NCI-H526 (cell line): Measurements from ENCODE around the gene CDIPT.
A peak's percentile ranks its signal among the peaks of the same experiment; 100 is the strongest.
"Not testable (repeated sequence)": the region's sequence is repeated elsewhere in the genome, so short reads cannot be mapped to it uniquely, and the experiment has no call there.

ENCODE experiments used
- DNase-seq, 2 experiments: peaks; one replicate each; lab custom pipeline; 2025; lab: John Stamatoyannopoulos, UW

CDIPT gene

DNA sequence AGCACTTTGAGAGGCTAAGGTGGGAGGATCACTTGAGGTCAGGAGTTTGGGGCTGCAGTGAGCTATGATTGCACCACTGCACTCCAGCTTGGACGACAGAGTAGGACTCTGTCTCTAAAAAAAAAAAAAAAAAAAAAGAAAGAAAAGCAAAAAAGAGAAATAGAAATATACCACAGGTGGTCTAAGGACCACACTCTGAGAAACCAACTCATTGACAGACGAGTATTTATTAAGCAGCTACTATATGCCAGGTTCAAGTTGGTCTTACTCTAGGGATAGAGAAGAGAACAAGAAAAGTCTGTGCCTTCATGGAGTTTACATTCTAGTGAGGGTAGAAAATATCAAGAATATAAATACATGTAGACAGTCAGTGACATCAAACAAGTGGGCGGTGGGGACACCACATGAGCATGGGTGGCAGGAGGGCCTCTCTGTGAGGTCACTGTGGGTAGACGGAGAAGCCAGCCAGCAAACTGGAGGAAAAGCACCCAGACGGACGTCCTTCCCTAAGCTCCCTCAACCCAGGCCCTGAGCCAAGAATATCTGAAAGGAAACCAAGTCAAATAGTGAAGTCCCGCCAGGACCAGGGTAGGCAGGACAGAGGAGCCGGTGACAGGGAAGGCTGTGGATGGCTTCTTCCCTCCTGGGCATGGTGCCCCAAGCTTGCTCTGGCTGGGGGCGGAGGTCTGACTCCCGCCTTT, 4.7 kb downstream of the CDIPT start:
- DNase-seq: no peak

DNA sequence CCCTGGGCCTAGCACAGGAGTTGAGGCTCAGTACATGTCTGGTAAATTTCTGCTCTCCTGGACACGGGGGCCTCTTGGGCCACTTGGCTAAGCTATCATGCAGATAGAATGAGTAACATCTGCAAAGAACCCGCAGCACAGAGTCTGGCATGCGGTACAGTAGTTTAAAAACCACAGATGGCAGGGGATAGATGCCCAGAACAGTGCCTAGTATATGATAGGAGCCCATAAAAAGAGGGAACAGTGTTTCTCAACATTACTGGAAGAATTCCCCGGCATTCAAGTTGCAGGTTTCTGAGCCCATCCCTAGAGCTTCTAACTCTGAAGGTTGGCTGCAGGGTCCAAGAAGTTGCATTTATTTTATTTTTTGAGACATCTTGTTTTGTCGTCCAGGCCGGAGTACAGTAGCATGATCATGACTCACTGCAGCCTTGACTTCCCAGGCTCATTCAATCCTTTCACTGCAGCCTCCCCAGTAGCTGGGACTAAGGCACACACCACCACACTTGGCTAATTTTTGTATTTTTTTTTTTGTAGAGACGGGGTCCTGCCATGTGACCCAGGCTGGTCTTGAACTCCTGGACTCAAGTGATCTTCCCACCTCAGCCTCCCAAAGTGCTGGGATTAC, 5.8 kb downstream of the CDIPT start:
- DNase-seq: no peak

DNA sequence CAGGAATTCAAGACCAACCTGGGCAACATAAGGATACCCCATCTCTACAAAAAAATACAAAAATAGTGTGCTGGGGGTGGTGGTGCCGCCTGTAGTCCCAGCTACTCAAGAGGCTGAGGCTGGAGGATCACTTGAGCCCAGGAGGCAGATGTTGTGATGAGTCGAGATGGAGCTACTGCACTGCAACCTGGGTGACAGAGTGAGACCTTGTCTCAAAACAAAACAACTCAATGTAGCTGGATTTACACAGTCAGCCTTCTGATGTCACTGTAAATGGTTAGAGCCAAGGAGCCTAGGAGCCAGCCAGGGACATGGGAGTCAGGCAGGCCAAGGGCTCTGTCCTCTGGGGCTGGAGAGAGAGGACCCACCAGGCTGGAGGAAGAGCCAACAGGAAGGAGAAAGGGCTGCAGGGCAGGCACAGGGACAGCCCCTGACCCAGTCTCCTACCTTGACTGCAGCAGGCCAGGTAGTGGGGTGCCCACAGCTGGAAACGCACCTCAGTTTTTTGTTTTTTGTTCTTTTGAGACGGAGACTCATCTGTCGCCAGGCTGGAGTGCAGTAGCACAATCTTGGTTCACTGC, 8.4 kb downstream of the CDIPT start:
- peak in 1 of 2 experiments; percentile 17 for DNase-seq

DNA sequence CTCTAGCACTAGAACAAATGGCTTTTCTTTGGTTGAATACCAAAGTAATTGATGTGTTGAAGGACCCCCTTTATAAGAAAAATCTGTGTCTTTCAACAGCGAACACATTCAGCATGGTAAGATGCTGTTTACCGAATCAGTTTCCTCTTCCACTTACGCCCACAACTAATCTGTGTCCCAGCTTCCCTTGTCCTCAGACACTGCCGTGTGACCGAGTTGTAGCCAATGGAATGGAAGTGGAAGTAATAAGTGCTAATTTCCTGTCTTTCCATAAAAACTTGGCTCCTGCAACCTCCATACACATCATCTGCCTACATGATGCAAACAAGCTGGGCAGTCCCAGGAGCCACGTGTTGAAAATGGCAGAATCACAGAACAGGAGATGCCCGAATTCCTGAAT, 10.4 kb downstream of the CDIPT start:
- DNase-seq: no peak

DNA sequence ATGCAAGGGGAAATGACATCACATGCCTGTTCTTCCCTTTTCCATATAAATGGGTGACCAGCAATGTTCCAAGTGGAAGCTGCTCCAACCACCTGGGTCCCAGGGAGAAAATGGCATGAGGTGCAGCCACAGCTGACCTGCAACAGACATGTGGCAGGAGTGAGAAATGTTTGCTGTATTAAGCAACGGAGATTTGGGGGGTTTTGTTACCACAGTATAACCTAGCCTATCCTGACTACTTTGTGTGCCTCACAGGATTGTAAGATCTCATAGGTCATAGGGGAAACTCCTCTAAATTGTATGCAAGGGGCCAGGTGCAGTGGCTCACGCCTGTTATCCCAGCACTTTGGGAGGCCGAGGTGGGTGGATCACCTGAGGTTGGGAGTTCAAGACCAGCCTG, 12.0 kb downstream of the CDIPT start:
- no peak for DNase-seq

DNA sequence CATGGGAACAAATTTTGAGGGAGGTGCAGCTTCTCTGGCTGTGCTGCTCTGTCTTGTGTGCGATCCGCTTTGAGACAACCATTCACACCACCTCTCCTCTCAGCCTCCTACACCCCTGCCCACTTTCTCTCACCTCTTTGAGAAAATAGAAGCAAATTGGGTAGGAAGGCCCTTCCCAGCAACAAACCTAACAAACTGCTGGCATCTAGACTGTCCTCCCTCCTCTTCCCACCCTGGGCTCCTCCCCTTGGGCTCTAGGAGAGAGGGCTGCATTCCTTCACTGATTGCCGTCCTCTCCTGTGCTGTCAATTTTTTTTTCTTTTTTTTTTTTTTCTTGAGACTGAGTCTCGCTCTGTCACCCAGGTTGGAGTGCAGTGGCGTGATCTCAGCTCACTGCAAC, 13.5 kb downstream of the CDIPT start:
- no peak for DNase-seq

DNA sequence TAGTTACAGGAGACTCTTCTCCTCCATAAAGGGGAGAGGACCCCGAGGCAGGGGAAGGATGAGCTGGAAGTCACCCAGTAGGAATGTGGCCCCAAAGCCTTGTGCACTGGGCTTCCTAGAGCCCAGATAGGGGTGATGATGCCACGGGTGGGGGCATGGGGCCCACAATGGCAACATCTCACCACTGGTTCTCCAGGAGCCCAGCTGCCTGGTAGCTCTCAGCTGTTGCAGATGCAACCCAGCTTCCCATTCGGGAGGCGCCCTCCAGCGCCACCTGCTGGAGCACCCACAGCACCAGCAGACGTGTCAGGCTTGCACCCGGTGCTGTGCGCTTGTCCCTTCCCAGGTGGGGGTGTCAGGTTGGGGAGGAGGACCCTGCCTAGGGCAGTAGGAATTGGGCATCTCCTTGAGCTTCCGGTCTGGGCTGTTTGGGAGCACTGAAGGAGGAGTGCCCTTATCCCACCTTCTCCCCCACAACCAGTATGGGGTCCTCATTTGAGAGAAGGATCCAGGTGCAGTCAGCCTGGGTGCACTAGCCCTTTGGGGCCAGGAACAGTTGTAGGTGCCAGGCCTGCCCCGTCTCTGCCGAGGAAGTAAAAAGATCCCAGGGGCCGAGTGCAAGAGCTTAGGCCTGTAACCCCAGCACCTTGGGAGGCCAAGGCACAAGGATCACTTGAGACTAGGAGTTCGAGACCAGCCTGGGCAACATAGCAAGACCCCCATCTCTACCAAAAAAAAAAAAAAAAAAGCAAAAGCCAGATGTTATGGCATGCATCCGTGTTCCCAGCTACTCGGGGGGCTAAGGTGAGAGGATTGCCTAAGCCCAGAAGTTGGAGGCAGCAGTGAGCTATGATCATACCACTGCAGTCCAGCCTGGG, 14.4 kb downstream of the CDIPT start:
- DNase-seq: peak; percentile 59 to 78

DNA sequence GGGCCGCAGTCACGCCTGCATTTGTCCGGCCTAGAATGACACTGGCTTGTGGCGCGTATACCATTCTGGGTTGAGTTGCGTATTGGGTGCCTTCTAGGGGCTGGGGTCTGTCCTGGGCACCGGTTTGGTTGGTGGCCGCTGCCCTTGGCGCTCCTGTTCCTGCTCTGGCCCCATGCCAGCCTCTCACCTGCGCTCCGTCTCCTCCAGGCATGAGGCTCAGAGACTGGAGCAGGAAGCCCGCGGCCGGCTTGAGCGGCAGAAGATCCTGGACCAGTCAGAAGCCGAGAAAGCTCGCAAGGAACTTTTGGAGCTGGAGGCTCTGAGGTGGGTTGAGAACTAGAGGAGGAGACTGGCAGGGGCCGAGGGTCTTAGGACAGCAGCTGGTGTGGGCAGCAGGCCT, 17.4 kb downstream of the CDIPT start:
- DNase-seq: no peak

DNA sequence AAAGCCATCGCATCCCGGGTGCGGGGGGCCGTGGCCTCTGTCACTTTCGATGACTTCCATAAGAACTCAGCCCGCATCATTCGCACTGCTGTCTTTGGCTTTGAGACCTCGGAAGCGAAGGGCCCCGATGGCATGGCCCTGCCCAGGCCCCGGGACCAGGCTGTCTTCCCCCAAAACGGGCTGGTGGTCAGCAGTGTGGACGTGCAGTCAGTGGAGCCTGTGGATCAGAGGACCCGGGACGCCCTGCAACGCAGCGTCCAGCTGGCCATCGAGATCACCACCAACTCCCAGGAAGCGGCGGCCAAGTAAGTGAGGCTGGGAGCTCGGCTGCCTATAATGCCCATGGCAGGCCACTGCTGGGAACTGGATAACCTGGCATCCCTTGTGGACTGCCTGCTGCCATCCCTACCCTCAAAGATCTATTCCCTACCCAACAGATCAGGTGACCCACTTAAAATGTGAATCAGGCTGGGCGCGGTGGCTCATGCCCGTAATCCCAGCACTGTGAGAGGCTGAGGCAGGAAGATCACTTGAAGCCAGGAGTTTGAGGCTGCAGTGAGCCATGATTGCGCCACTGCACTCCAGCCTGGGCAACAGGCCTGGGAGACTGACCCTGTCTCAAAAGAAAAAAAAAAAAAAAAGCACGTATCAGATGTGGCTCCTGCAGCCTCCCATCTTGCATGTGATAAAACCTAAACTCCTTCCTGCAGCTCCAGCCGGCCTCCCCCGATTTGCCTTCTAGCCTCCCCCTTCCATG, 18.3 kb downstream of the CDIPT start:
- DNase-seq: no peak

DNA sequence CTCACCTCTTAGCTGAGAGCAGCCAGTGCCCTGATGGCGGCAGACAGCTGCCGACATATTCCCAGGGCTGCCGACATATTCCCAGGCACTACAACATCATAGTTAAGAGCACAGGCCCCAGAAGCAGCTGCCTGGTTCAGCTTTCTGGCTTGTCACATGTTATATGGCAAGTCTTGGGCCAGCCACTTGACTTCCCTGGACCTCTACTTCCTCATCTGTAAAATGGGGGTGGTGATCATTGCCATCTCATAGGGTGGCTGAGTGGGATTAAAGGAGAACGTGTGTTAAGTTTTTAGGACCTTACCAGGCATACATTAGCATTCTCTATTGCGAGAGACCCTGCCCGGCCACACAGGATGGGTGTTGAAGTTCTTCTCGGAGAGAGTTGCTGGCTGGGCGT, 19.1 kb downstream of the CDIPT start:
- DNase-seq: no peak

DNA sequence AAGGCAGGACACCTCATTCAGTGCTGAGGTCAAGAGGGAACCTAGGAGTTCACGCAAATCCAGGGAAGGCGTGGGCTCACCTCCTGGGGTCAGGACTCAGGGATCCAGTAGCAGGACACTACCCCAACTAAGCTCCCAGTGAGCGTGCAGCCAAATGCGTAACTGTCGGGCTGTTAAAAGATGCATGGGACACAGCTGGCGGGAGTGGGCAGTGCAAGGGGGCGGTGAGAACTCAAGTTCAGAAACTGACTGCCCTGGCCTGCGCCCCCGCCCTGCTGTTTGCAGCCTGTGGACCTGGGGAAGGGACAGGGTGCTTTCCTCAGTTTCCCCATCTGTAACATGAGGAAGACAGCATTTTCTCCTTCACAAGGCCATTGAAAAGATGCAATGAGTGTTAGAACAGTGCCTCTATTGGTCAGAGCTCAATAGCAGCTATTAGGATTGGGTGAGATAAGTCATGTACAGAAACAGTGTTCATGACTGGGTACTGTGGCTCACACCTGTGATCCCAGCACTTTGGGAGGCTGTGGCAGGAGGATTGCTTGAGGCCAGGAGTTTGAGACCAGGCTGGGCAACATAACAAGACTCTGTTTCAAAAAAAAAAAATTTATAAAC, 20.2 kb downstream of the CDIPT start:
- no peak for DNase-seq

DNA sequence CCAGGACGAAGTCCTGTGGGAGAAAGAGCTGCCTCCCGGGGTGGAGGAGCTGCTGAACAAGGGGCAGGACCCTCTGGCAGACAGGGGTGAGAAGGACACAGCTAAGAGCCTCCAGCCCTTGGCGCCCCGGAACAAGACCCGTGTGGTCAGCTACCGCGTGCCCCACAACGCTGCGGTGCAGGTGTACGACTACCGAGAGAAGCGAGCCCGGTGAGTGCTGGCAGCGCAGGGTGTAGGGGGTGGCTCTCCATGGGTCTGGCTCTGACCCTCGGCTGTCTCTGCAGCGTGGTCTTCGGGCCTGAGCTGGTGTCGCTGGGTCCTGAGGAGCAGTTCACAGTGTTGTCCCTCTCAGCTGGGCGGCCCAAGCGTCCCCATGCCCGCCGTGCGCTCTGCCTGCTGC, 21.4 kb downstream of the CDIPT start:
- no peak for DNase-seq

DNA sequence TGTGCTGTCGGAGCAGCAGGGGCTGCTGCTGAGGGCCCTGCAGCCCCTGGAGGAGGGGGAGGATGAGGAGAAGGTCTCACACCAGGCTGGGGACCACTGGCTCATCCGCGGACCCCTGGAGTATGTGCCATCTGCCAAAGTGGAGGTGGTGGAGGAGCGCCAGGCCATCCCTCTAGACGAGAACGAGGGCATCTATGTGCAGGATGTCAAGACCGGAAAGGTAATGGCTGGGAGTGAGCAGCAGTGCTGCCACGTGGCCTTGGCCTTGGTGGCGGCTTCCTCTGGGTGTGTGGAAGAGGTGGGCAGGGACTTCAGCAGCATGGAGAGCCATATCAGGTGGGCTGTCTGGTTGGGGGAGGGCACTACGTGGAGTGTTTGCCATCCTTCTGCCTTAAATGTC, 22.8 kb downstream of the CDIPT start:
- no peak for DNase-seq

DNA sequence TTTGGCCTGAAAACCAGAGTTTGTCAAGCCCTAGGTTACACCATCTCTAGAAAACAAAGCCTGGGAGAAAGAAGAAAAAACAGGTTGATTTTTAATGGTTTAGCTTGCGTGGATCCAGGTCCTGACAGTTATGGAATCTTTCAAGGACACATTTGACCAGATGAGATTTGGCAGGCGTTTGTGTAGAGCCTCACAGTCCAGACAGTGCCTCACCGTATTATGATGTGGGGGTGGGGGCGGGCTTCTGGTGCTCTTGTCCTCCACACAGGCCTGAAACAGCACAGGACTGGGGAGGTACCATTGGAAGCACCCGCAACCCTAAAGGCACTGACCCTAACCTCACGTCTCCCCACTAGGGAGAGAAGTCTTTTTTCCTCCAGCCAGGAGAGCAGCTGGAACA, 23.2 kb downstream of the CDIPT start:
- DNase-seq: no peak

DNA sequence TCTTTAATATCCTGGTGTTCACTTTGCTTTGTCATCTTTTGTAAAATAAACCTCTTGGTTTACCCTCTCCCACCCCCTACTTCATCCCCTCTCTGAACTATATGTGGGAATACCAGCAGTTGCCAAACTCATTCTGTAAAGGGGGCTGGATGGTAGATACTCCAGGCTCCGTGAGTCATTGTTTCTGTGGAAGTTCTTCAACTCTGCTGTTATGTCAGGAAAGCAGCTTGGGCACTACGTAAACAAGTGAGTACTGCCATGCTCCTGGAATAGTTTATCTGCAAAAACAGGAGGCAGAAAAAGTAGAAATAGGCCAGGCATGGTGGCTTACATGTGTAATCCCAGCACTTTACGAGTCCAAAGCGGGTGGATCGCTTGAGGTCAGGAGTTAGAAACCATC, 25.2 kb downstream of the CDIPT start:
- DNase-seq: no peak

DNA sequence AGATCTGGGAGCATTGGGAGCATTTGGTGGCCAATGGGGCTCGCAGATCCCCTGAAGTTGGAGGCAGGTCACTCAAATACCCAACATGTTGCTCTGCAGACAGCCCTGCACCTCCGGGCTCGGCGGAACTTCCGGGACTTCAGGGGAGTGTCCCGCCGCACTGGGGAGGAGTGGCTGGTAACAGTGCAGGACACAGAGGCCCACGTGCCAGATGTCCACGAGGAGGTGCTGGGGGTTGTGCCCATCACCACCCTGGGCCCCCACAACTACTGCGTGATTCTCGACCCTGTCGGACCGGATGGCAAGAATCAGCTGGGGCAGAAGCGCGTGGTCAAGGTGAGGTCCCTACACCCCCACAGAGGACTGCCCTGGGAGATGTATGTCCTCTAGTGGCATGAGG, 26.4 kb downstream of the CDIPT start:
- DNase-seq: no peak

DNA sequence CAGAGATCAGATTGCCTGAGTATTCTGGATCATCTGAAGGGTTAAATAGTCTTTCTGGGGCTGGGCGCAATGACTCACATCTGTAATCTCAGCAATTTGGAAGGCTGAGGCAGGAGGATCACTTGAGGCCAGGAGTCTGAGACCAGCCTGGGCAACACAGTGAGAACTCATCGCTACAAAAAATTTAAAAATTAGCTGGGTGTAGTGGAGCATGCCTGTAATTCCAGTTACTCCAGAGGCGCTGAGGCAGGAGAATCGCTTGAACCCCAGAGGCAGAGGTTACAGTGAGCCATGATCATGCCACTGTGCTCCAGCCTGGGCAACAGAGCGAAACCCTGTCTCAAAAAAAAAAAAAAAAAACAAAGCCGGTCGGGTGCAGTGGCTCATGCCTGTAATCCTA, 27.1 kb downstream of the CDIPT start:
- no peak for DNase-seq

DNA sequence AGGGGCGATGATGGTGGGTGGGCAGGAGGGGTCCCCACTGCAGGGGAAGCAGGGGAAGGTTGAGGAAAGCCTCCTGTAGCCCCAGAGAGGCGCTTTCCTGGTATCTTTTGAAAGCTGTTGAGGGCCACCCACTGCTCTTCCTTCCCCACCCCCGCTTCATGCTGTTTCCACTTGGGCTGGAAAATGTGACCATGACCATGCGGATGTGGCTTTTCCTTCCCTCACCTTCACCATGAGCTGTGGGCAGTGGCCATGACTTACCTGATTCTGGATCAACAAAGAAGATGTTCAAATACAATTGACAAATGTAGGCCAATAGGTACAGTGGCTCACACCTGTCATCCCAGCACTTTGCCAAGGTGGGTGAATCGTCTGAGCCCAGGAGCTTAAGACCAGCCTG, 28.9 kb downstream of the CDIPT start:
- no peak for DNase-seq

DNA sequence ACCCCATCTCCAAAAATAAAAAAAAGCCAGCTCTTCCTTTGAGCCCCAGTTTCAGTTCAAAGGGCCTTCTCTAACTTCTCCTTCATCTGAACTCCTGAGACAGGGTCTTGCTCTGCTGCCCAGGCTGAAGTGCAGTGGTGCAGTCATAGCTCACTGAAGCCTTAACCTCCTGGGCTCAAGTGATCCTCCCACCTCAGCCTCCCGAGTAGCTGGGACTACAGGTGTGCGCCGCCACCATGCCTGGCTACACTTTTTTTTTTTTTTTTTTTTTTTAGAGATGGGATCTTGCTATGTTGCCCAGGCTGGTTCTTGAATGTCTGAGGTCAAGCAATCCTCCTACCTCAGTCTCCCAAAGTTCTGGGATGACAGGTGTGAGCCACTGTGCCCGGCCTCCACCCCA, 29.8 kb downstream of the CDIPT start:
- not testable (repeated sequence) for DNase-seq

DNA sequence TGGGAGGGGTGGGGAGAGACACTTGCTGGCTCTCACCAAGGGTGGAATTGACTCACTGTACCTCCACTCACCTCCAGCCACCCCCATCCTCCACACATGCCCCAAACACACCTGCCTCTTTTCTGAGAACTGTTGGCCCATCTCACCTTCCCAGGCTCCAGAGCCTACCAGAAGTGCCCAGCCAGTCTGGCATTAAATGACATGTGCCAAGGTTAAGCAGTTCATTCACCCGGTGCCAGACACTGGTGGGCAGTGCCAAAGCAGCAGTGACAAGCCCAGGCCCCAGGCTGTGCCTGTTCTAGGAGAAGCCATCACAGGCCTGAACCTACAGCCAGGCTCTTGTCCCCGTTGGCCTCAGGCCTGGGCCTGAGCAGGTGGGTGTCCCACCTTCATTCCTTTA, 31.5 kb downstream of the CDIPT start:
- DNase-seq: no peak

DNA sequence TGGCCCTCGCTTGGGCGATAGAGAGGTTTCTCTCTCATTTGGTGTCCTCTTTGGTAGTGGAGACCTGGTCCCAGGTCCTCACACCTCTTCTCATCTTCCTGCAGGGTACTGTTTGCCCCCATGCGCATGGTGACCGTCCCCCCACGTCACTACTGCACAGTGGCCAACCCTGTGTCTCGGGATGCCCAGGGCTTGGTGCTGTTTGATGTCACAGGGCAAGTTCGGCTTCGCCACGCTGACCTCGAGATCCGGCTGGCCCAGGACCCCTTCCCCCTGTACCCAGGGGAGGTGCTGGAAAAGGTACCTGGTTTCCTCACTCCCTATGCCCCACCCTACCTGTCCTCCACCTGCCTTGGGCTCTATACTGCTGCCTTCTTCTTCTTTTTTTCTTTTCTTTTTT, 32.3 kb downstream of the CDIPT start:
- no peak for DNase-seq

DNA sequence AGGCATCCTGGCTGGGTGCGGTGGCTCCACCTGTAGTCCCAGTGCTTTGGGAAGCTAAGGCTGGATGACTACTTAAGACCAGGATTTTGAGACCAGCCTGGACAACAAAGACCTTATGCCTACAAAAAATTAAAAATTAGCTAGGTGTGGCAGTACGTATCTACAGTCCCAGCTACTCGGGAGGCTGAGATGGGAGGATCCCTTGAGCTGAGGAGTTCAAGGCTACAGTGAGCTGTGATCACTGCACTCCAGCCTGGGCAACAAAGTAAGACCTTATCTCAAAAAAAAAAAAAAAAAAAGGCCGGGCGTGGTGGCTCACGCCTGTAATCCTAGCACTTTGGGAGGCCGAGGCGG, 36.7 kb downstream of the CDIPT start:
- no peak for DNase-seq
